Smooth muscle cell (in vitro differentiated cells): ENCODE measurements around the gene CLCN7. TPM values are rescaled to one million over a fixed set of nuclear protein-coding genes. Genes with fewer than 3 reads are reported as not detected.

ENCODE experiments used
- DNase-seq: peaks from one replicate; lab custom pipeline; 2025; ENCODE audit not compliant: unreplicated experiment; lab: John Stamatoyannopoulos, UW
- H2AFZ ChIP-seq: fragments of 200-600 bp; sonication (generic); 2 replicates; pipeline ENCODE4 v1.6.0; 2016; ENCODE audit warnings: antibody characterized with exemption, low read depth, mild to moderate bottlenecking
- H3F3A ChIP-seq: fragments of 200-600 bp; sonication (generic); 2 replicates; pipeline ENCODE4 v1.6.0; 2017; ENCODE audit warnings: antibody characterized with exemption, low read depth
- H3K27ac ChIP-seq: fragments of 200-600 bp; sonication (generic); 2 replicates; pipeline ENCODE4 v1.5.1; 2016; ENCODE audit warnings: low read depth, mild to moderate bottlenecking
- H3K27me3 ChIP-seq: fragments of 200-600 bp; sonication (generic); 2 replicates; pipeline ENCODE4 v1.6.1; 2016; ENCODE audit warnings: low read depth, mild to moderate bottlenecking
- H3K36me3 ChIP-seq: fragments of 200-600 bp; sonication (generic); 2 replicates; pipeline ENCODE4 v1.5.1; 2016; ENCODE audit warnings: low read depth
- H3K4me1 ChIP-seq: fragments of 200-600 bp; sonication (generic); 2 replicates; pipeline ENCODE4 v1.5.1; 2016; ENCODE audit warnings: low read depth
- H3K4me2 ChIP-seq: fragments of 200-600 bp; sonication (generic); 2 replicates; pipeline ENCODE4 v1.6.0; 2016; ENCODE audit warnings: mild to moderate bottlenecking
- H3K4me3 ChIP-seq: fragments of 200-600 bp; sonication (generic); 2 replicates; pipeline ENCODE4 v1.5.1; 2016; ENCODE audit warnings: mild to moderate bottlenecking
- H3K79me2 ChIP-seq: fragments of 200-600 bp; sonication (generic); 2 replicates; pipeline ENCODE4 v1.6.0; 2016; ENCODE audit warnings: low read depth, mild to moderate bottlenecking
- H3K9ac ChIP-seq: fragments of 200-600 bp; sonication (generic); 2 replicates; pipeline ENCODE4 v1.6.0; 2016; ENCODE audit warnings: low read depth
- H3K9me3 ChIP-seq: fragments of 200-600 bp; sonication (generic); replicated peaks from 2 replicates; pipeline ENCODE4 v1.5.1; 2016; ENCODE audit warnings: low read depth
- H4K20me1 ChIP-seq: fragments of 200-600 bp; sonication (generic); 2 replicates; pipeline ENCODE4 v1.6.0; 2016; ENCODE audit warnings: low read depth
- WGBS: methylation state at CpG from one replicate; pipeline ENCODE4 v1.1.7; 2016; ENCODE audit warnings: low lambda C conversion rate; 5-methylcytosine and 5-hydroxymethylcytosine counted together
- polyA plus RNA-seq: library from polyadenylated mRNA; unstranded; fragments of >200 nt; fragmentation: Nextera tagmentation; extraction: Ambion mirVana; gene quantifications from 2 replicates; pipeline ENCODE4 v1.2.1, GENCODE V29; 2016
- total RNA-seq: library from RNA; depleted of rRNA; stranded (reverse); fragments of >200 nt; gene quantifications from 2 replicates; pipeline ENCODE4 v1.2.3, GENCODE V29; 2014
- TF ChIP-seq, protein P1 (sequence below): fragments of 200-600 bp; sonication (generic); IDR thresholded peaks from 2 replicates; pipeline ENCODE4 v1.5.1; 2017; ENCODE audit warnings: borderline replicate concordance, mild to moderate bottlenecking, antibody characterized with exemption; ENCODE audit not compliant: insufficient read depth, poor library complexity, severe bottlenecking

CLCN7 gene
- total and polyA plus RNA-seq, 2 experiments from 2014 or later = 15.6 to 45.2 TPM

DNA sequence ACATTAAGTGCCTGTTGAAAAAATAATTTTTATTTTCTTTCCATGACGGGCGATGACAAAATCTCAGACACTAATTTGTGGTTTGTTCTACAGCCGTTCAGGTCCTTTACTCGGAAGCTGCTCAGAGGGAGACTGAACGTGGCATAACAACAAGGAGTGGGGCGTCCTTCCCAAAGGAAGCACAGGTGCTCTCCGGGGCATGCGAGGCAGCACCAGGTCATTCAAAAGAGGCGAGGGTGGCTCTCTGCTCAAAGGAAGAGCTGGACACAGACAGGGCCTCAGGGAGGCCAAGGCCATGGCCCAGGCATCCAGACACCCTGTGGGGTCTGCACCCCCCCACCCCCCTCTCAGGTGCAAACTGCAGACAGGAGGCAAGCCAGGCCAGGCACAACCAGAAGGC, 76.5 kb downstream of the CLCN7 start:
- no peak overlapping the region for H3K4me3 ChIP-seq
- no peaks in the 10 kb centered on the region for H3K36me3 ChIP-seq
- no peaks in the 10 kb centered on the region for H3K4me1 ChIP-seq
- no peak overlapping the region for H3K4me2 ChIP-seq
- H4K20me1 ChIP-seq = no peaks in the 10 kb centered on the region
- H2AFZ ChIP-seq = no peak overlapping the region
- no peaks in the 10 kb centered on the region for H3K9me3 ChIP-seq
- H3K27ac ChIP-seq = no peak overlapping the region
- DNase-seq = no peak
- TF ChIP-seq, protein P1, sequence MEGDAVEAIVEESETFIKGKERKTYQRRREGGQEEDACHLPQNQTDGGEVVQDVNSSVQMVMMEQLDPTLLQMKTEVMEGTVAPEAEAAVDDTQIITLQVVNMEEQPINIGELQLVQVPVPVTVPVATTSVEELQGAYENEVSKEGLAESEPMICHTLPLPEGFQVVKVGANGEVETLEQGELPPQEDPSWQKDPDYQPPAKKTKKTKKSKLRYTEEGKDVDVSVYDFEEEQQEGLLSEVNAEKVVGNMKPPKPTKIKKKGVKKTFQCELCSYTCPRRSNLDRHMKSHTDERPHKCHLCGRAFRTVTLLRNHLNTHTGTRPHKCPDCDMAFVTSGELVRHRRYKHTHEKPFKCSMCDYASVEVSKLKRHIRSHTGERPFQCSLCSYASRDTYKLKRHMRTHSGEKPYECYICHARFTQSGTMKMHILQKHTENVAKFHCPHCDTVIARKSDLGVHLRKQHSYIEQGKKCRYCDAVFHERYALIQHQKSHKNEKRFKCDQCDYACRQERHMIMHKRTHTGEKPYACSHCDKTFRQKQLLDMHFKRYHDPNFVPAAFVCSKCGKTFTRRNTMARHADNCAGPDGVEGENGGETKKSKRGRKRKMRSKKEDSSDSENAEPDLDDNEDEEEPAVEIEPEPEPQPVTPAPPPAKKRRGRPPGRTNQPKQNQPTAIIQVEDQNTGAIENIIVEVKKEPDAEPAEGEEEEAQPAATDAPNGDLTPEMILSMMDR = no peak
- no peaks in the 10 kb centered on the region for H3K79me2 ChIP-seq
- WGBS = 97% methylated on average over 9 of the region's 9 CpGs
- no peak overlapping the region for H3K9ac ChIP-seq
- no peaks in the 10 kb centered on the region for H3F3A ChIP-seq
- no peaks in the 10 kb centered on the region for H3K27me3 ChIP-seq

DNA sequence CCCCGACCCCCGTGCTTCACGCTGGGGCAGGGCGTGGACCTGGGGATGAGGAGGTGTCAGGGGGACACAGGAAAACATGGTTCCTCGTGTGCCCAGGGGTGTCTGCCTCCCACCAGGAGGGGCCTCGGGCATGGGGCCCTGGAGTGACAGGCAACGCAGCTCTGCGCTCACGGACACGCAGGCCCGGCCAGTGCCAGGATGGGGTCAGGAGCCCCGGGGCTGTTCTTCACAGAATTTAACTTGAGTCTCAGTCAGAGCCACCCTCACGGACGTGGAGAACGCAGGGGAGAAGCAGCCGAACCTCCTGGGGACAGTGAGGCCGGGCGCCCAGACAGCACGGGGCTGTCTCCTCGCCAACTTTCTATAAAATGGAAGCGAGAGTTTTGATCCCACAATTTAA, 77.0 kb downstream of the CLCN7 start:
- 99% methylated on average over 19 of the region's 21 CpGs for WGBS
- Histone ChIP-seq H2AFZ (no peak overlapping the region), H3K79me2 (no peaks in the 10 kb centered on the region), H3K4me1 (no peaks in the 10 kb centered on the region), H3K9ac (no peak overlapping the region), H3K27me3 (no peaks in the 10 kb centered on the region), H4K20me1 (no peaks in the 10 kb centered on the region), H3K36me3 (no peaks in the 10 kb centered on the region), H3K4me2 (no peak overlapping the region), H3K27ac (no peak overlapping the region), H3K9me3 (no peaks in the 10 kb centered on the region), H3F3A (no peaks in the 10 kb centered on the region), H3K4me3 (no peak overlapping the region)
- TF ChIP-seq, protein P1 = no peak
- DNase-seq = no peak

DNA sequence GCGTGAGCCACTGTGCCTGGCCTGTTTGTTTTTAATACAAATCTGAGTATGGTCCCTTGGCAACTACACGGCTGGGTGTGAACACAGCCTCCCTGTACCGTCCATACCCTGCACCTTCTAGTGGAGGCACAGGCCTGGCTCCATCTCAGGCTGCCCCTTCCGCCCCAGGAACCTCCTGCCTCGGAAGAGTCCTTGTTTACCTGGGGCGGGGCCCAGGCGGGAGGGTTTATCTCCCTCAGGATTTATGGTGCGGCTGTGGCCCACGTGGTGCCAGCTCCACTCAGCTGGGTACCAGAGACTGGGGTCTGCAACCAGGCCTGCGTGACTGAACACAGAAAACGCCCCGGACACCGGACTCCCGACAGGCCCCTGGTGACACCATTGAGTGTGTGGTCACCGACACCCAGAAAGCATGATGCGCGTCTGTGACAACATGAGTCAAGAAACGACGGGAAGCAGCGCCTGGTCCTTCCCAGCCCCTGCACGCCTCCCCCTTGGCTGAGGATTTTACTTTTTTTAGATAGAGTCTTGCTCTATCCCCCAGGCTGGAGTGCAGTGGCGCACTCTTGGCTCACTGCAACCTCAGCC, 79.3 kb downstream of the CLCN7 start:
- Histone ChIP-seq H3K9ac (no peak overlapping the region), H3K4me1 (no peaks in the 10 kb centered on the region), H2AFZ (no peak overlapping the region), H3K9me3 (no peaks in the 10 kb centered on the region), H3K36me3 (no peaks in the 10 kb centered on the region), H3K4me2 (no peak overlapping the region), H4K20me1 (no peaks in the 10 kb centered on the region), H3K27ac (no peak overlapping the region), H3K27me3 (no peaks in the 10 kb centered on the region), H3K79me2 (no peaks in the 10 kb centered on the region), H3F3A (no peaks in the 10 kb centered on the region), H3K4me3 (no peak overlapping the region)
- WGBS = 94% methylated on average over 22 of the region's 22 CpGs
- no peak for DNase-seq
- TF ChIP-seq, protein P1 = no peak

Other genes with a start within 250 kb of the CLCN7 start
- gene TPSG1, start 249.8 kb downstream of the CLCN7 start, total RNA-seq = not detected in 2 replicates
- not detected in 2 replicates for gene TPSG1, start 249.8 kb downstream of the CLCN7 start, polyA plus RNA-seq
- gene TPSB2, start 244.8 kb downstream of the CLCN7 start, total RNA-seq = not detected in 2 replicates
- not detected in 2 replicates for gene TPSB2, start 244.8 kb downstream of the CLCN7 start, polyA plus RNA-seq
- not detected in 2 replicates for gene TPSAB1, start 234.3 kb downstream of the CLCN7 start, total RNA-seq
- not detected in 2 replicates for gene TPSAB1, start 234.3 kb downstream of the CLCN7 start, polyA plus RNA-seq
- gene TPSD1, start 219.0 kb downstream of the CLCN7 start, total RNA-seq = not detected in 2 replicates
- not detected in 2 replicates for gene TPSD1, start 219.0 kb downstream of the CLCN7 start, polyA plus RNA-seq
- gene UBE2I, start 165.4 kb downstream of the CLCN7 start, total RNA-seq = 51.5 and 95.9 TPM in 2 replicates
- gene UBE2I, start 165.4 kb downstream of the CLCN7 start, polyA plus RNA-seq = 169 and 180 TPM in 2 replicates
- gene BAIAP3, start 141.4 kb downstream of the CLCN7 start, total RNA-seq = 0.31 TPM in 1 of 2 replicates, not detected in the other
- 0.34 and 0.51 TPM in 2 replicates for gene BAIAP3, start 141.4 kb downstream of the CLCN7 start, polyA plus RNA-seq
- 54.9 and 55.2 TPM in 2 replicates for gene TSR3, start 123.2 kb downstream of the CLCN7 start, total RNA-seq
- gene TSR3, start 123.2 kb downstream of the CLCN7 start, polyA plus RNA-seq = 142 TPM in 2 replicates
- 28.0 and 34.4 TPM in 2 replicates for gene GNPTG, start 123.1 kb downstream of the CLCN7 start, total RNA-seq
- 73.3 and 79.2 TPM in 2 replicates for gene GNPTG, start 123.1 kb downstream of the CLCN7 start, polyA plus RNA-seq
- 5.2 and 8.2 TPM in 2 replicates for gene UNKL, start 60.3 kb downstream of the CLCN7 start, total RNA-seq
- gene UNKL, start 60.3 kb downstream of the CLCN7 start, polyA plus RNA-seq = 6.2 and 9.3 TPM in 2 replicates
- 17.2 and 21.8 TPM in 2 replicates for gene UQCC4, start 54.3 kb downstream of the CLCN7 start, total RNA-seq
- gene UQCC4, start 54.3 kb downstream of the CLCN7 start, polyA plus RNA-seq = 29.6 and 33.0 TPM in 2 replicates
- not detected in 2 replicates for gene PERCC1, start 44.0 kb downstream of the CLCN7 start, total RNA-seq
- gene PERCC1, start 44.0 kb downstream of the CLCN7 start, polyA plus RNA-seq = not detected in 2 replicates
- gene CCDC154, start 30.5 kb downstream of the CLCN7 start, total RNA-seq = not detected in 2 replicates
- 0.24 and 1.0 TPM in 2 replicates for gene CCDC154, start 30.5 kb downstream of the CLCN7 start, polyA plus RNA-seq
- not detected in 2 replicates for gene PTX4, start 13.9 kb upstream of the CLCN7 start, total RNA-seq
- not detected in 2 replicates for gene PTX4, start 13.9 kb upstream of the CLCN7 start, polyA plus RNA-seq
- 4.8 and 6.5 TPM in 2 replicates for gene TELO2, start 18.3 kb upstream of the CLCN7 start, total RNA-seq
- gene TELO2, start 18.3 kb upstream of the CLCN7 start, polyA plus RNA-seq = 22.9 and 25.1 TPM in 2 replicates
- gene TMEM204, start 58.6 kb upstream of the CLCN7 start, total RNA-seq = 0.31 and 0.90 TPM in 2 replicates
- 3.0 and 4.2 TPM in 2 replicates for gene TMEM204, start 58.6 kb upstream of the CLCN7 start, polyA plus RNA-seq
- gene IFT140, start 137.0 kb upstream of the CLCN7 start, total RNA-seq = 24.8 and 30.0 TPM in 2 replicates
- gene IFT140, start 137.0 kb upstream of the CLCN7 start, polyA plus RNA-seq = 17.2 and 24.1 TPM in 2 replicates
- 7.3 and 16.5 TPM in 2 replicates for gene CRAMP1, start 137.3 kb upstream of the CLCN7 start, total RNA-seq
- gene CRAMP1, start 137.3 kb upstream of the CLCN7 start, polyA plus RNA-seq = 6.3 and 7.9 TPM in 2 replicates
- gene JPT2, start 203.3 kb upstream of the CLCN7 start, total RNA-seq = 28.6 and 33.4 TPM in 2 replicates
- 7.2 and 11.2 TPM in 2 replicates for gene JPT2, start 203.3 kb upstream of the CLCN7 start, polyA plus RNA-seq
- gene MAPK8IP3, start 231.2 kb upstream of the CLCN7 start, total RNA-seq = 36.2 and 43.6 TPM in 2 replicates
- 47.8 and 69.2 TPM in 2 replicates for gene MAPK8IP3, start 231.2 kb upstream of the CLCN7 start, polyA plus RNA-seq